Measurements from ENCODE around the gene PRDX6.

The PRDX6 gene

GRCh38 chr1:173504268-173504667 is 27.1 kb downstream of the PRDX6 start:
- Histone ChIP-seq H3K4me3 (ENCODE audit: low read depth, low read length) (no peak overlapping the region), H3K27ac (ENCODE audit: extremely low read depth, low read depth, low read length) (no peak overlapping the region), H3K4me1 (ENCODE audit: control insufficient read depth, insufficient read depth, low read length) (peaks cover 8% of the 10 kb centered on the region), H3K36me3 (ENCODE audit: control insufficient read depth in 2 of 2, insufficient read depth in 1 of 2, low read length in 2 of 2) (no peaks in the 10 kb centered on the region), H3K9me3 (ENCODE audit: control insufficient read depth, insufficient read depth, low read depth, low read length) (no peaks in the 10 kb centered on the region)
- CTCF ChIA-PET, result interaction anchor here (0.6 kb wide), 1 partner anchor 25 kb away, joined by 5 read pairs; no protein-coding TSS in a partner anchor
- POLR2A ChIA-PET, result no interaction called here
- TF ChIP-seq ZSCAN16 (tag by site-specific recombination; IDR thresholded peaks at IDR 0.05), result no peak
- no peak for TF ChIP-seq ZNF571 (tag by site-specific recombination; IDR thresholded peaks at IDR 0.05)
- no peak for TF ChIP-seq YY1 (tag by site-specific recombination; IDR thresholded peaks at IDR 0.05)
- no peak for TF ChIP-seq ZNF169 (tag by site-specific recombination; IDR thresholded peaks at IDR 0.05)
- TF ChIP-seq ZBTB48 (tag by site-specific recombination; IDR thresholded peaks at IDR 0.05), result no peak
- TF ChIP-seq ZNF548 (tag by site-specific recombination; IDR thresholded peaks at IDR 0.05), result no peak
- 0 out of 2 replicates have a peak, but pooled peaks have one; percentile 51 for TF ChIP-seq ZNF398 (tag by site-specific recombination; IDR thresholded peaks at IDR 0.05)
- no peak for TF ChIP-seq ZNF521 (tag by site-specific recombination; IDR thresholded peaks at IDR 0.05)
- no peak for TF ChIP-seq ZNF654 (tag by site-specific recombination; IDR thresholded peaks at IDR 0.05; ENCODE audit: low read depth)
- TF ChIP-seq, protein P1, sequence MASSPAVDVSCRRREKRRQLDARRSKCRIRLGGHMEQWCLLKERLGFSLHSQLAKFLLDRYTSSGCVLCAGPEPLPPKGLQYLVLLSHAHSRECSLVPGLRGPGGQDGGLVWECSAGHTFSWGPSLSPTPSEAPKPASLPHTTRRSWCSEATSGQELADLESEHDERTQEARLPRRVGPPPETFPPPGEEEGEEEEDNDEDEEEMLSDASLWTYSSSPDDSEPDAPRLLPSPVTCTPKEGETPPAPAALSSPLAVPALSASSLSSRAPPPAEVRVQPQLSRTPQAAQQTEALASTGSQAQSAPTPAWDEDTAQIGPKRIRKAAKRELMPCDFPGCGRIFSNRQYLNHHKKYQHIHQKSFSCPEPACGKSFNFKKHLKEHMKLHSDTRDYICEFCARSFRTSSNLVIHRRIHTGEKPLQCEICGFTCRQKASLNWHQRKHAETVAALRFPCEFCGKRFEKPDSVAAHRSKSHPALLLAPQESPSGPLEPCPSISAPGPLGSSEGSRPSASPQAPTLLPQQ (tag by site-specific recombination; IDR thresholded peaks at IDR 0.05), result 0 out of 2 replicates have a peak, but pooled peaks have one; percentile 31
- peak; percentile 50; the same call in 1 of the 2 replicates for TF ChIP-seq ZNF843 (tag by site-specific recombination; IDR thresholded peaks at IDR 0.05)
- TF ChIP-seq GLIS1 (tag by site-specific recombination; IDR thresholded peaks at IDR 0.05), result no peak
- TF ChIP-seq ZNF558 (tag by site-specific recombination; IDR thresholded peaks at IDR 0.05), result no peak
- TF ChIP-seq GFI1B (tag by site-specific recombination; IDR thresholded peaks at IDR 0.05), result no peak
- TF ChIP-seq ZNF391 (tag by site-specific recombination; IDR thresholded peaks at IDR 0.05; ENCODE audit: borderline replicate concordance, low read depth), result no peak
- peak; percentile 42; the same call in 1 of the 2 replicates for TF ChIP-seq ZNF629 (tag by site-specific recombination; IDR thresholded peaks at IDR 0.05)
- TF ChIP-seq ZNF544 (tag by site-specific recombination; IDR thresholded peaks at IDR 0.05), result no peak
- TF ChIP-seq PATZ1 (tag by site-specific recombination; IDR thresholded peaks at IDR 0.05), result no peak
- TF ChIP-seq ZNF404 (tag by site-specific recombination; IDR thresholded peaks at IDR 0.05), result no peak
- no peak for TF ChIP-seq ZNF274 (IDR thresholded peaks at IDR 0.05; ENCODE audit: low read length)
- TF ChIP-seq ZNF274 (tag by site-specific recombination; IDR thresholded peaks at IDR 0.05; ENCODE audit: borderline replicate concordance), result no peak
- no peak for TF ChIP-seq ZNF174 (tag by site-specific recombination; IDR thresholded peaks at IDR 0.05)
- TF ChIP-seq ZNF416 (tag by site-specific recombination; IDR thresholded peaks at IDR 0.05), result no peak
- TF ChIP-seq ZSCAN18 (tag by site-specific recombination; IDR thresholded peaks at IDR 0.05), result no peak
- TF ChIP-seq ZNF138 (tag by site-specific recombination; IDR thresholded peaks at IDR 0.05; ENCODE audit: borderline replicate concordance), result no peak
- no peak for TF ChIP-seq ZNF335 (tag by site-specific recombination; conservative IDR thresholded peaks at IDR 0.05)
- TF ChIP-seq, protein P2, sequence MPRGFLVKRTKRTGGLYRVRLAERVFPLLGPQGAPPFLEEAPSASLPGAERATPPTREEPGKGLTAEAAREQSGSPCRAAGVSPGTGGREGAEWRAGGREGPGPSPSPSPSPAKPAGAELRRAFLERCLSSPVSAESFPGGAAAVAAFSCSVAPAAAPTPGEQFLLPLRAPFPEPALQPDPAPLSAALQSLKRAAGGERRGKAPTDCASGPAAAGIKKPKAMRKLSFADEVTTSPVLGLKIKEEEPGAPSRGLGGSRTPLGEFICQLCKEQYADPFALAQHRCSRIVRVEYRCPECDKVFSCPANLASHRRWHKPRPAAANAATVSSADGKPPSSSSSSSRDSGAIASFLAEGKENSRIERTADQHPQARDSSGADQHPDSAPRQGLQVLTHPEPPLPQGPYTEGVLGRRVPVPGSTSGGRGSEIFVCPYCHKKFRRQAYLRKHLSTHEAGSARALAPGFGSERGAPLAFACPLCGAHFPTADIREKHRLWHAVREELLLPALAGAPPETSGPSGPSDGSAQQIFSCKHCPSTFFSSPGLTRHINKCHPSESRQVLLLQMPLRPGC (tag by site-specific recombination; IDR thresholded peaks at IDR 0.05), result no peak
- TF ChIP-seq, protein P3, sequence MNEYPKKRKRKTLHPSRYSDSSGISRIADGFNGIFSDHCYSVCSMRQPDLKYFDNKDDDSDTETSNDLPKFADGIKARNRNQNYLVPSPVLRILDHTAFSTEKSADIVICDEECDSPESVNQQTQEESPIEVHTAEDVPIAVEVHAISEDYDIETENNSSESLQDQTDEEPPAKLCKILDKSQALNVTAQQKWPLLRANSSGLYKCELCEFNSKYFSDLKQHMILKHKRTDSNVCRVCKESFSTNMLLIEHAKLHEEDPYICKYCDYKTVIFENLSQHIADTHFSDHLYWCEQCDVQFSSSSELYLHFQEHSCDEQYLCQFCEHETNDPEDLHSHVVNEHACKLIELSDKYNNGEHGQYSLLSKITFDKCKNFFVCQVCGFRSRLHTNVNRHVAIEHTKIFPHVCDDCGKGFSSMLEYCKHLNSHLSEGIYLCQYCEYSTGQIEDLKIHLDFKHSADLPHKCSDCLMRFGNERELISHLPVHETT (tag by site-specific recombination; IDR thresholded peaks at IDR 0.05), result no peak
- no peak for TF ChIP-seq ZNF626 (tag by site-specific recombination; IDR thresholded peaks at IDR 0.05)
- TF ChIP-seq ZIC2 (tag by site-specific recombination; IDR thresholded peaks at IDR 0.05), result peak; percentile 31; the same call in 1 of the 2 replicates
- no peak for TF ChIP-seq KLF9 (tag by site-specific recombination; IDR thresholded peaks at IDR 0.05; ENCODE audit: low read depth)
